ENCODE data around the gene NOLC1.

DNA sequence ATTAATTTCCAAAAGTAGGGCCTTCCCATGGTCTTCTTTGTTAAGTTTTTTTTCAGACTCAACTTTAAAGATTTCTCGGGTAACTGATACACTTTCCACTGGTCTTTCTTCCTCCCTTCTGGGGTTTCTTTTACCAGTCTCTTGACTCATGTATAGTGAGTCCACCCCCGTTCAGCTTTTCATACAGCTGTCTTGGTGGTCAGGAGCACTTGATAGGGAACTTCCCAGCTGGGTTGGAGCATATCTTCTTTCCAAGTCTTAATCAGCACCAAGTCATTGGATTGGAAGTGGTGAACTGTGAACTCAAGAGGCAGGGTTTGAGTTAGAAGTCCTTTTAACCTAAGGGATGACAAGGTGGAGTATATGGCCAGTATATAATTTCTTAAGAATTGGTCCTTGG, 44.7 kb downstream of the NOLC1 start:
- TF ChIP-seq, protein P1, sequence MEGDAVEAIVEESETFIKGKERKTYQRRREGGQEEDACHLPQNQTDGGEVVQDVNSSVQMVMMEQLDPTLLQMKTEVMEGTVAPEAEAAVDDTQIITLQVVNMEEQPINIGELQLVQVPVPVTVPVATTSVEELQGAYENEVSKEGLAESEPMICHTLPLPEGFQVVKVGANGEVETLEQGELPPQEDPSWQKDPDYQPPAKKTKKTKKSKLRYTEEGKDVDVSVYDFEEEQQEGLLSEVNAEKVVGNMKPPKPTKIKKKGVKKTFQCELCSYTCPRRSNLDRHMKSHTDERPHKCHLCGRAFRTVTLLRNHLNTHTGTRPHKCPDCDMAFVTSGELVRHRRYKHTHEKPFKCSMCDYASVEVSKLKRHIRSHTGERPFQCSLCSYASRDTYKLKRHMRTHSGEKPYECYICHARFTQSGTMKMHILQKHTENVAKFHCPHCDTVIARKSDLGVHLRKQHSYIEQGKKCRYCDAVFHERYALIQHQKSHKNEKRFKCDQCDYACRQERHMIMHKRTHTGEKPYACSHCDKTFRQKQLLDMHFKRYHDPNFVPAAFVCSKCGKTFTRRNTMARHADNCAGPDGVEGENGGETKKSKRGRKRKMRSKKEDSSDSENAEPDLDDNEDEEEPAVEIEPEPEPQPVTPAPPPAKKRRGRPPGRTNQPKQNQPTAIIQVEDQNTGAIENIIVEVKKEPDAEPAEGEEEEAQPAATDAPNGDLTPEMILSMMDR (IDR thresholded peaks at IDR 0.05), result no peak
- no peak for TF ChIP-seq POLR2A (IDR thresholded peaks at IDR 0.05)

Data from right lobe of liver (tissue), 4 donors.